HepG2 (cell line): ENCODE measurements around the gene RESP18. TPM values are rescaled to one million over a fixed set of nuclear protein-coding genes. Genes with fewer than 3 reads are reported as not detected.

Source experiments
- JUNB ChIP-seq: sonication (generic); formaldehyde crosslinking; IDR thresholded peaks from 2 replicates; pipeline ENCODE4 v1.8.0; 2022; ENCODE audit warnings: missing genetic modification reagents, mild to moderate bottlenecking, borderline replicate concordance
- KLF11 ChIP-seq: IDR thresholded peaks from 2 replicates; pipeline ENCODE4 v1.6.1; 2016; ENCODE audit warnings: missing compliant biosample characterization
- KLF12 ChIP-seq: sonication (generic); formaldehyde crosslinking; IDR thresholded peaks from 2 replicates; pipeline ENCODE4 v1.4.0; 2020; ENCODE audit warnings: missing genetic modification reagents, borderline replicate concordance
- MLLT10 ChIP-seq: sonication (generic); formaldehyde crosslinking; IDR thresholded peaks from 2 replicates; pipeline ENCODE4 v1.4.0; 2020; ENCODE audit warnings: missing genetic modification reagents
- PRMT3 ChIP-seq: sonication (generic); formaldehyde crosslinking; IDR thresholded peaks from 2 replicates; pipeline ENCODE4 v1.8.1; 2022; ENCODE audit warnings: low read depth, mild to moderate bottlenecking, moderate library complexity, missing genetic modification reagents, borderline replicate concordance
- PRPF4 ChIP-seq: fragments of 200-400 bp; formaldehyde crosslinking; IDR thresholded peaks from 2 replicates; pipeline ENCODE4 v1.6.1; 2016; ENCODE audit warnings: low read length, low read depth; ENCODE audit not compliant: poor library complexity, severe bottlenecking
- SETDB1 ChIP-seq: sonication (generic); formaldehyde crosslinking; IDR thresholded peaks from 2 replicates; pipeline ENCODE4 v1.5.1; 2020; ENCODE audit warnings: missing genetic modification reagents, mild to moderate bottlenecking, borderline replicate concordance
- SIN3A ChIP-seq: IDR thresholded peaks from 2 replicates; pipeline ENCODE4 v1.6.1; 2011; ENCODE audit warnings: low read depth, mild to moderate bottlenecking, control low read depth, low read length, borderline replicate concordance
- SRSF4 ChIP-seq: fragments of 200-400 bp; formaldehyde crosslinking; IDR thresholded peaks from one replicate; pipeline ENCODE4 v1.6.1; 2018; ENCODE audit warnings: mild to moderate bottlenecking, low read depth, low read length, moderate library complexity; ENCODE audit not compliant: poor library complexity, severe bottlenecking
- SRSF9 ChIP-seq: fragments of 200-400 bp; formaldehyde crosslinking; IDR thresholded peaks from 2 replicates; pipeline ENCODE4 v1.6.1; 2018; ENCODE audit warnings: borderline replicate concordance, mild to moderate bottlenecking, low read depth, low read length; ENCODE audit not compliant: insufficient read depth, poor library complexity, severe bottlenecking
- TBX2 ChIP-seq: sonication (generic); formaldehyde crosslinking; IDR thresholded peaks from 2 replicates; pipeline ENCODE4 v1.5.0; 2020; ENCODE audit warnings: missing genetic modification reagents, mild to moderate bottlenecking, borderline replicate concordance
- TCF7L2 ChIP-seq: IDR thresholded peaks from 2 replicates; pipeline ENCODE4 v1.6.1; 2011; ENCODE audit warnings: mild to moderate bottlenecking, low read depth, low read length, moderate library complexity
- ZBTB38 ChIP-seq: sonication (generic); formaldehyde crosslinking; IDR thresholded peaks from 2 replicates; pipeline ENCODE4 v1.5.1; 2020; ENCODE audit warnings: mild to moderate bottlenecking, missing genetic modification reagents
- ZNF12 ChIP-seq: sonication (generic); formaldehyde crosslinking; IDR thresholded peaks from 2 replicates; pipeline ENCODE4 v1.5.0; 2020; ENCODE audit warnings: missing genetic modification reagents
- ZNF138 ChIP-seq: sonication (generic); formaldehyde crosslinking; IDR thresholded peaks from 2 replicates; pipeline ENCODE4 v1.5.0; 2020; ENCODE audit warnings: mild to moderate bottlenecking, low read depth, missing genetic modification reagents
- ZNF367 ChIP-seq: sonication (generic); formaldehyde crosslinking; IDR thresholded peaks from 2 replicates; pipeline ENCODE4 v1.4.0; 2020; ENCODE audit warnings: missing genetic modification reagents, borderline replicate concordance
- ZNF7 ChIP-seq: IDR thresholded peaks from 2 replicates; pipeline ENCODE4 v1.6.1; 2016; ENCODE audit warnings: missing biosample characterization, missing genetic modification reagents
- ZNF720 ChIP-seq: sonication (generic); formaldehyde crosslinking; IDR thresholded peaks from 2 replicates; pipeline ENCODE4 v1.4.0; 2020; ENCODE audit warnings: missing genetic modification reagents
- ZNF839 ChIP-seq: sonication (generic); formaldehyde crosslinking; IDR thresholded peaks from 2 replicates; pipeline ENCODE4 v1.4.0; 2020; ENCODE audit warnings: missing genetic modification reagents, mild to moderate bottlenecking, borderline replicate concordance
- ZSCAN30 ChIP-seq: sonication (generic); formaldehyde crosslinking; IDR thresholded peaks from 2 replicates; pipeline ENCODE4 v1.5.0; 2020; ENCODE audit warnings: mild to moderate bottlenecking, missing genetic modification reagents
- polyA plus RNA-seq, 8 experiments: library from polyadenylated mRNA; depleted of rRNA in 3 of 8; stranded (reverse) in 7 of 8; unstranded in 1 of 8; fragments of >200 nt; fragmentation: Illumina TruSeq in 4 of 8; extraction: Trizol in 4 of 8; gene quantifications; 2 replicates each; pipeline versions ENCODE4 v1.2.1 to v1.2.3, GENCODE V29; 2011 to 2016; ENCODE audit warnings: low read depth in 4 of 8, missing spikeins in 1 of 8, mixed read lengths in 1 of 8; ENCODE audit not compliant: insufficient read depth in 1 of 8
- total RNA-seq, 5 experiments: library from RNA; depleted of rRNA; stranded (reverse); fragments of >200 nt; fragmentation: Illumina TruSeq; extraction: Trizol; gene quantifications; 2 replicates each; pipeline ENCODE4 v1.2.3, GENCODE V29; 2016; ENCODE audit warnings: low read depth in 1 of 5
- TF ChIP-seq, protein P1 (sequence below): sonication (generic); formaldehyde crosslinking; IDR thresholded peaks from 2 replicates; pipeline ENCODE4 v1.5.1; 2020; ENCODE audit warnings: missing genetic modification reagents, mild to moderate bottlenecking, borderline replicate concordance
- TF ChIP-seq, protein P2 (sequence below): sonication (generic); formaldehyde crosslinking; IDR thresholded peaks from 2 replicates; pipeline ENCODE4 v1.4.0; 2020; ENCODE audit warnings: mild to moderate bottlenecking, low read depth, missing genetic modification reagents
- TF ChIP-seq, protein P3 (sequence below): sonication (generic); formaldehyde crosslinking; IDR thresholded peaks from 2 replicates; pipeline ENCODE4 v1.4.0; 2020; ENCODE audit warnings: missing genetic modification reagents

The RESP18 gene
- total and polyA plus RNA-seq, 2 of the 13 experiments (the other 11 are each of a cell fraction or from before 2014, with no cell fraction given), result not detected

DNA sequence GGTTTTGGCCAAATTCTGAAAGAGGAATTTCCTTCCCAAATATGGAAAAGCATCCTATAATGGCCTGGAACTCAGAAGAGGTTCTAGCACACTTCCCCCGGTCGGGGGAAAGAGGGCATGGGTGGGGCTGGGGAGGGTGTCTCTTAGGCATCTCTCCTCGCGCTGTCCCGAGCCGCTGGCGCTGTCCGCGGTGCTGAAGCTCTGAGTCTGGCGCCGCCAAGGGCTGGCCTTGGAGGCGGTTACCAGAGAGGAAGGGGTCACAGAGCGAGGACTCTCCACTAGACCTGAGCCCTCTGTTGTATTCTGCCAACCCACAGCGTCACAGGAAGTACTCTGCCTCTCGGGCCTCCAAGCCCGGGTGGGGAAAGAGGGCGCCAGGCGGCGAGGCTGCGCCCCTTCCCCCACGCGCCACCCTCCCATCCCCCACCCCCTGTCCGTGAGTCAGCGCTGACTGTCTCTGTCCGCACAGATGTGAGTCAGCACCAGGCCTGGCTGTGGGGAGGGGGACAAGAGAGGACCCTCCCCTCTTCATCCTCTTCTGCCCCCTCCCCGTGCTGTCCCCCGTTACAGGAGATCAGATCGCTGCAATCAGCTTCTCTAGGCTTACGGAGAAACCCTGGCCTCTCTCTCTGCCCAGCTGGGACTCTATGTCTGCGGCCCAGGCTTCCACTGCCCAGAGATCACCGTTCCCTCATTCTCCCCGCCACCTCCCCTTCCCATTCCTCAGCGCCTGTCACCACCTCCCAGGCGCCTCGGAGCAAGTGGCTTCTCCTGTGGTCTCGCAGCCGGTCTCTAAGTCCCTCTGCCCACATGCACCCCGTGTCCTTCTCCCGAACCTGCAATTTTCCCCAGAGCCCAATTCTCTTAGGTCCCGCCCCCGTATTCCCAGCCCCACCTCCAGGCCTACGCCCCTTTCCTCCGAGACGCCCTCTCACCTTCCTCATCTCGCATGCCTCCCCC lies 24.1 kb downstream of the RESP18 start (continued):
- TF ChIP-seq PRPF4 (no peak), KLF11 (CRISPR knock-in tag) (peak; percentile 99), ZSCAN30 (CRISPR knock-in tag) (peak; percentile 90; the same call in 1 of the 2 replicates), ZNF367 (peak; percentile 92; the same call in 1 of the 2 replicates), ZBTB38 (CRISPR knock-in tag) (peak; percentile 78), TBX2 (peak; percentile 88), ZNF839 (CRISPR knock-in tag) (0 out of 2 replicates have a peak, but pooled peaks have one; percentile 57), JUNB (peak; percentile 63), PRMT3 (CRISPR knock-in tag) (peak; percentile 76; the same call in 1 of the 2 replicates), ZNF7 (CRISPR knock-in tag) (peak; percentile 69), MLLT10 (CRISPR knock-in tag) (0 out of 2 replicates have a peak, but pooled peaks have one; percentile 28), SETDB1 (CRISPR knock-in tag) (no peak), ZNF138 (CRISPR knock-in tag) (peak; percentile 97), SRSF9 (no peak), SRSF4 (no peak), TCF7L2 (no peak), ZNF720 (CRISPR knock-in tag) (peak; percentile 92; the same call in 1 of the 2 replicates), SIN3A (peak; percentile 52; the same call in 1 of the 2 replicates), KLF12 (CRISPR knock-in tag) (peak; percentile 96), ZNF12 (CRISPR knock-in tag) (peak; percentile 93)
- TF ChIP-seq, protein P1, sequence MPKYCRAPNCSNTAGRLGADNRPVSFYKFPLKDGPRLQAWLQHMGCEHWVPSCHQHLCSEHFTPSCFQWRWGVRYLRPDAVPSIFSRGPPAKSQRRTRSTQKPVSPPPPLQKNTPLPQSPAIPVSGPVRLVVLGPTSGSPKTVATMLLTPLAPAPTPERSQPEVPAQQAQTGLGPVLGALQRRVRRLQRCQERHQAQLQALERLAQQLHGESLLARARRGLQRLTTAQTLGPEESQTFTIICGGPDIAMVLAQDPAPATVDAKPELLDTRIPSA (CRISPR knock-in tag), result peak; percentile 96
- TF ChIP-seq, protein P2, sequence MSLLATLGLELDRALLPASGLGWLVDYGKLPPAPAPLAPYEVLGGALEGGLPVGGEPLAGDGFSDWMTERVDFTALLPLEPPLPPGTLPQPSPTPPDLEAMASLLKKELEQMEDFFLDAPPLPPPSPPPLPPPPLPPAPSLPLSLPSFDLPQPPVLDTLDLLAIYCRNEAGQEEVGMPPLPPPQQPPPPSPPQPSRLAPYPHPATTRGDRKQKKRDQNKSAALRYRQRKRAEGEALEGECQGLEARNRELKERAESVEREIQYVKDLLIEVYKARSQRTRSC (CRISPR knock-in tag), result 0 out of 2 replicates have a peak, but pooled peaks have one; percentile 86
- TF ChIP-seq, protein P3, sequence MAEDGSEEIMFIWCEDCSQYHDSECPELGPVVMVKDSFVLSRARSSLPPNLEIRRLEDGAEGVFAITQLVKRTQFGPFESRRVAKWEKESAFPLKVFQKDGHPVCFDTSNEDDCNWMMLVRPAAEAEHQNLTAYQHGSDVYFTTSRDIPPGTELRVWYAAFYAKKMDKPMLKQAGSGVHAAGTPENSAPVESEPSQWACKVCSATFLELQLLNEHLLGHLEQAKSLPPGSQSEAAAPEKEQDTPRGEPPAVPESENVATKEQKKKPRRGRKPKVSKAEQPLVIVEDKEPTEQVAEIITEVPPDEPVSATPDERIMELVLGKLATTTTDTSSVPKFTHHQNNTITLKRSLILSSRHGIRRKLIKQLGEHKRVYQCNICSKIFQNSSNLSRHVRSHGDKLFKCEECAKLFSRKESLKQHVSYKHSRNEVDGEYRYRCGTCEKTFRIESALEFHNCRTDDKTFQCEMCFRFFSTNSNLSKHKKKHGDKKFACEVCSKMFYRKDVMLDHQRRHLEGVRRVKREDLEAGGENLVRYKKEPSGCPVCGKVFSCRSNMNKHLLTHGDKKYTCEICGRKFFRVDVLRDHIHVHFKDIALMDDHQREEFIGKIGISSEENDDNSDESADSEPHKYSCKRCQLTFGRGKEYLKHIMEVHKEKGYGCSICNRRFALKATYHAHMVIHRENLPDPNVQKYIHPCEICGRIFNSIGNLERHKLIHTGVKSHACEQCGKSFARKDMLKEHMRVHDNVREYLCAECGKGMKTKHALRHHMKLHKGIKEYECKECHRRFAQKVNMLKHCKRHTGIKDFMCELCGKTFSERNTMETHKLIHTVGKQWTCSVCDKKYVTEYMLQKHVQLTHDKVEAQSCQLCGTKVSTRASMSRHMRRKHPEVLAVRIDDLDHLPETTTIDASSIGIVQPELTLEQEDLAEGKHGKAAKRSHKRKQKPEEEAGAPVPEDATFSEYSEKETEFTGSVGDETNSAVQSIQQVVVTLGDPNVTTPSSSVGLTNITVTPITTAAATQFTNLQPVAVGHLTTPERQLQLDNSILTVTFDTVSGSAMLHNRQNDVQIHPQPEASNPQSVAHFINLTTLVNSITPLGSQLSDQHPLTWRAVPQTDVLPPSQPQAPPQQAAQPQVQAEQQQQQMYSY, result peak; percentile 76; the same call in 1 of the 2 replicates
